Daoy (cell line): Measurements from ENCODE around the gene AKR1D1. TPM values are rescaled to one million over a fixed set of nuclear protein-coding genes. Genes with fewer than 3 reads are reported as not detected.
A peak's percentile ranks its signal among the peaks of the same experiment; 100 is the strongest.
"Not testable (repeated sequence)": the region's sequence is repeated elsewhere in the genome, so short reads cannot be mapped to it uniquely, and the experiment has no call there.

Experiments
- DNase-seq: peaks from one replicate; pipeline ENCODE4 v3.0.0-alpha.2; 2015; ENCODE audit warnings: low read depth
- total RNA-seq: library from RNA; depleted of rRNA; stranded (reverse); fragments of >200 nt; shearing (Covaris generic); gene quantifications from 2 replicates; pipeline ENCODE4 v1.2.3, GENCODE V29; 2014; rRNA removed

The AKR1D1 gene
- not detected in 2 replicates for total RNA-seq

- DNase-seq = no peak
Observed at GRCh38 chr7:138076196-138076595, at the start of gene AKR1D1. Gene AKR1D1, plus strand, starts transcription at chr7:138076459. Its CDS starts 60 bp downstream, at chr7:138076519.

GRCh38 chr7:138027100-138027499 lies 49.2 kb upstream of the AKR1D1 start:
- DNase-seq = no peak

GRCh38 chr7:138029126-138029525 lies 47.1 kb upstream of the AKR1D1 start:
- no peak for DNase-seq

GRCh38 chr7:138029941-138030340 lies 46.3 kb upstream of the AKR1D1 start:
- DNase-seq = no peak

GRCh38 chr7:138030679-138031351 lies 45.4 kb upstream of the AKR1D1 start:
- peak; percentile 46 for DNase-seq

- DNase-seq = no peak
Observed at GRCh38 chr7:138032186-138032585, 44.1 kb upstream of the AKR1D1 start.

- DNase-seq = no peak
Observed at GRCh38 chr7:138032770-138033169, 43.5 kb upstream of the AKR1D1 start.

GRCh38 chr7:138033241-138033640 lies 43.0 kb upstream of the AKR1D1 start:
- no peak for DNase-seq

- no peak for DNase-seq
Observed at GRCh38 chr7:138036135-138036534, 40.1 kb upstream of the AKR1D1 start.

GRCh38 chr7:138040063-138040462 lies 36.2 kb upstream of the AKR1D1 start:
- not testable (repeated sequence) for DNase-seq

- DNase-seq = no peak
Observed at GRCh38 chr7:138044897-138045296, 31.4 kb upstream of the AKR1D1 start.

GRCh38 chr7:138047907-138048306 lies 28.4 kb upstream of the AKR1D1 start:
- no peak for DNase-seq

GRCh38 chr7:138049505-138050116 lies 26.6 kb upstream of the AKR1D1 start:
- DNase-seq = no peak

GRCh38 chr7:138051712-138052247 lies 24.5 kb upstream of the AKR1D1 start:
- not testable (repeated sequence) for DNase-seq

- DNase-seq = no peak
Observed at GRCh38 chr7:138052696-138053095, 23.6 kb upstream of the AKR1D1 start.

GRCh38 chr7:138055698-138056097 lies 20.6 kb upstream of the AKR1D1 start:
- DNase-seq = not testable (repeated sequence)

- DNase-seq = no peak
Observed at GRCh38 chr7:138063400-138063799, 12.9 kb upstream of the AKR1D1 start.

- no peak for DNase-seq
Observed at GRCh38 chr7:138064856-138065357, 11.4 kb upstream of the AKR1D1 start.

GRCh38 chr7:138065827-138066226 lies 10.4 kb upstream of the AKR1D1 start:
- DNase-seq = no peak

GRCh38 chr7:138066954-138067394 lies 9.3 kb upstream of the AKR1D1 start:
- no peak for DNase-seq

GRCh38 chr7:138067774-138068173 lies 8.5 kb upstream of the AKR1D1 start:
- DNase-seq = no peak

GRCh38 chr7:138070908-138071307 lies 5.4 kb upstream of the AKR1D1 start:
- DNase-seq = no peak

- DNase-seq = no peak
Observed at GRCh38 chr7:138072726-138073125, 3.5 kb upstream of the AKR1D1 start.
